ENCODE results near the gene CCDC74A. TPM values are rescaled to one million over a fixed set of nuclear protein-coding genes. Genes with fewer than 3 reads are reported as not detected.
"Not testable (repeated sequence)": the region's sequence is repeated elsewhere in the genome, so short reads cannot be mapped to it uniquely, and the experiment has no call there.

Gene CCDC74A
- total RNA-seq, 1 donor from 2014 or later: 1.1 TPM

- H3K27me3 Mint-ChIP-seq; H3K4me3 Mint-ChIP-seq; CTCF ChIA-PET; ATAC-seq (ENCODE audit: low read depth); intact Hi-C loops (cut with micrococcal nuclease); H3K9me3 Mint-ChIP-seq; H3K36me3 Mint-ChIP-seq (ENCODE audit: low read depth); H3K27ac Mint-ChIP-seq; DNase-seq; POLR2A ChIA-PET: not testable (repeated sequence)
- H3K4me1 Mint-ChIP-seq: peaks cover 14% of the 10 kb centered on the region
These were observed 3.1 kb downstream of the CCDC74A start for GRCh38 chr2:131530626-131531344.

DNA sequence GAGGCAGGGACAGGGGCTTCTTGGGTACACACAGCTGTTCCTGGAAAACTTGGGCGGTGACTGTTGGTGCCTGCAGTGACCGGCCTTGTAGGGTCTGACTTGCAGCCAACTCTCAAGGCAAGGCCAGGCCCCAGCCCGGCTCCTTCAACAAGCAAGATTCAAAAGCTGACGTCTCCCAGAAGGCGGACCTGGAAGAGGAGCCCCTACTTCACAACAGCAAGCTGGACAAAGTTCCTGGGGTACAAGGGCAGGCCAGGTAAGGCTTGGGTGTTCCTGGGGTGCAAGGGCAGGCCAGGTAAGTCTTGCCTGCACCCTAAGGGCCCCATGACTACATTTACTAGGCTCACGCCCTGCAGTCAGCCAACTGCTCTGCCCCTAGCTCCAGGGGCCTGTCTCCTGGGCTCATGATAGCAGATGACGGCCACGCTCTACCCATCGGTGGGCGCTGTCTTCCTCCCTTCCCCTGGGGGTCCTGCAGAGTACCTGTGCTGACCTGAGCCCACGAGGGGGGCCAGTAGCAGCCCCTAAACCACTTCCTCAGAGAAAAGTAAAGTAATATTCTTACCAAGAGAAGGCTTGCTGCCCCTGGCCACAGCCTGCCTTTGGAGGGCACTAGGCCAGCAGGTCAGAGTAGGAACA is 4.0 kb downstream of the CCDC74A start:
- POLR2A ChIA-PET; H3K4me3 Mint-ChIP-seq; ATAC-seq (ENCODE audit: low read depth); H3K27ac Mint-ChIP-seq; H3K36me3 Mint-ChIP-seq (ENCODE audit: low read depth); intact Hi-C loops (cut with micrococcal nuclease); H3K27me3 Mint-ChIP-seq; H3K9me3 Mint-ChIP-seq; DNase-seq; CTCF ChIA-PET: not testable (repeated sequence)
- peaks cover 14% of the 10 kb centered on the region for H3K4me1 Mint-ChIP-seq

- DNase-seq; H3K27me3 Mint-ChIP-seq; CTCF ChIA-PET; H3K4me3 Mint-ChIP-seq; H3K36me3 Mint-ChIP-seq (ENCODE audit: low read depth); ATAC-seq (ENCODE audit: low read depth); H3K27ac Mint-ChIP-seq; H3K9me3 Mint-ChIP-seq; POLR2A ChIA-PET; intact Hi-C loops (cut with micrococcal nuclease): not testable (repeated sequence)
- H3K4me1 Mint-ChIP-seq: peaks cover 11% of the 10 kb centered on the region
These were observed 5.3 kb downstream of the CCDC74A start for GRCh38 chr2:131532723-131533608.

GRCh38 chr2:131533609-131534316 is 6.1 kb downstream of the CCDC74A start:
- POLR2A ChIA-PET; H3K4me3 Mint-ChIP-seq; H3K4me1 Mint-ChIP-seq; DNase-seq; H3K36me3 Mint-ChIP-seq (ENCODE audit: low read depth); intact Hi-C loops (cut with micrococcal nuclease); H3K27me3 Mint-ChIP-seq; ATAC-seq (ENCODE audit: low read depth); H3K9me3 Mint-ChIP-seq; H3K27ac Mint-ChIP-seq; CTCF ChIA-PET: not testable (repeated sequence)

DNA sequence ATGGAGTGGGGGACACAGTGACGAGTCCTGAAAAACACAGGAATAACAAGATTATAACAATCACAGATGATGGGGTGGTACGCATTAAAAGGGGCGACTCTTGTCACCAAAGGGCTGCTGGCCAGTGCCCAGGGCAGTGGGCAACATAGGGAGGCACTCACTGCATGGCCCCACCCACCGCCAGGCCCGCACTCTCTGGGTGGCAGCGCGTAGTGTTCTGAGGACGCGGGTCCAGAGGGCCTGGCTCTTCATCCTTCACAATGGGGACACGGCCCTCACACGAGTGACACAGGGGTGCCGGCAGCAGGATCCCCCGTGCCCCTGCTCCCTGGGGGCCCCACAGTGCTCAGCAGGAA is 6.6 kb downstream of the CCDC74A start:
- H3K4me1 Mint-ChIP-seq; H3K27me3 Mint-ChIP-seq; H3K27ac Mint-ChIP-seq; ATAC-seq (ENCODE audit: low read depth); H3K4me3 Mint-ChIP-seq; CTCF ChIA-PET; POLR2A ChIA-PET; H3K36me3 Mint-ChIP-seq (ENCODE audit: low read depth); intact Hi-C loops (cut with micrococcal nuclease); DNase-seq; H3K9me3 Mint-ChIP-seq: not testable (repeated sequence)

- H3K4me1 Mint-ChIP-seq; H3K9me3 Mint-ChIP-seq; intact Hi-C loops (cut with micrococcal nuclease); CTCF ChIA-PET; POLR2A ChIA-PET; H3K27ac Mint-ChIP-seq; H3K27me3 Mint-ChIP-seq; ATAC-seq (ENCODE audit: low read depth); DNase-seq; H3K36me3 Mint-ChIP-seq (ENCODE audit: low read depth); H3K4me3 Mint-ChIP-seq: not testable (repeated sequence)
These were observed 7.3 kb downstream of the CCDC74A start for GRCh38 chr2:131534965-131535364.

GRCh38 chr2:131535526-131535925 is 7.8 kb downstream of the CCDC74A start:
- CTCF ChIA-PET: no interaction called here
- no peaks in the 10 kb centered on the region for H3K9me3 Mint-ChIP-seq
- ATAC-seq (ENCODE audit: low read depth) (no peak), DNase-seq (no peak)
- H3K4me3 Mint-ChIP-seq: no peak overlapping the region
- intact Hi-C loops (cut with micrococcal nuclease): no loop called here
- H3K27ac Mint-ChIP-seq: no peak overlapping the region
- peaks cover 2% of the 10 kb centered on the region for H3K27me3 Mint-ChIP-seq
- H3K36me3 Mint-ChIP-seq (ENCODE audit: low read depth): no peaks in the 10 kb centered on the region
- POLR2A ChIA-PET: no interaction called here
- H3K4me1 Mint-ChIP-seq: no peaks in the 10 kb centered on the region
- TF ChIP-seq, protein P1, sequence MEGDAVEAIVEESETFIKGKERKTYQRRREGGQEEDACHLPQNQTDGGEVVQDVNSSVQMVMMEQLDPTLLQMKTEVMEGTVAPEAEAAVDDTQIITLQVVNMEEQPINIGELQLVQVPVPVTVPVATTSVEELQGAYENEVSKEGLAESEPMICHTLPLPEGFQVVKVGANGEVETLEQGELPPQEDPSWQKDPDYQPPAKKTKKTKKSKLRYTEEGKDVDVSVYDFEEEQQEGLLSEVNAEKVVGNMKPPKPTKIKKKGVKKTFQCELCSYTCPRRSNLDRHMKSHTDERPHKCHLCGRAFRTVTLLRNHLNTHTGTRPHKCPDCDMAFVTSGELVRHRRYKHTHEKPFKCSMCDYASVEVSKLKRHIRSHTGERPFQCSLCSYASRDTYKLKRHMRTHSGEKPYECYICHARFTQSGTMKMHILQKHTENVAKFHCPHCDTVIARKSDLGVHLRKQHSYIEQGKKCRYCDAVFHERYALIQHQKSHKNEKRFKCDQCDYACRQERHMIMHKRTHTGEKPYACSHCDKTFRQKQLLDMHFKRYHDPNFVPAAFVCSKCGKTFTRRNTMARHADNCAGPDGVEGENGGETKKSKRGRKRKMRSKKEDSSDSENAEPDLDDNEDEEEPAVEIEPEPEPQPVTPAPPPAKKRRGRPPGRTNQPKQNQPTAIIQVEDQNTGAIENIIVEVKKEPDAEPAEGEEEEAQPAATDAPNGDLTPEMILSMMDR (IDR thresholded peaks at IDR 0.05): no peak

GRCh38 chr2:131535951-131536826 is 8.5 kb downstream of the CCDC74A start:
- H3K27ac Mint-ChIP-seq; H3K36me3 Mint-ChIP-seq (ENCODE audit: low read depth); DNase-seq; POLR2A ChIA-PET; intact Hi-C loops (cut with micrococcal nuclease); H3K4me3 Mint-ChIP-seq; ATAC-seq (ENCODE audit: low read depth); H3K27me3 Mint-ChIP-seq; H3K9me3 Mint-ChIP-seq; H3K4me1 Mint-ChIP-seq; CTCF ChIA-PET: not testable (repeated sequence)

- ATAC-seq (ENCODE audit: low read depth); CTCF ChIA-PET; H3K4me3 Mint-ChIP-seq; H3K27me3 Mint-ChIP-seq; H3K4me1 Mint-ChIP-seq; intact Hi-C loops (cut with micrococcal nuclease); H3K9me3 Mint-ChIP-seq; H3K36me3 Mint-ChIP-seq (ENCODE audit: low read depth); DNase-seq; H3K27ac Mint-ChIP-seq; POLR2A ChIA-PET: not testable (repeated sequence)
These were observed 9.2 kb downstream of the CCDC74A start for GRCh38 chr2:131536841-131537240.

DNA sequence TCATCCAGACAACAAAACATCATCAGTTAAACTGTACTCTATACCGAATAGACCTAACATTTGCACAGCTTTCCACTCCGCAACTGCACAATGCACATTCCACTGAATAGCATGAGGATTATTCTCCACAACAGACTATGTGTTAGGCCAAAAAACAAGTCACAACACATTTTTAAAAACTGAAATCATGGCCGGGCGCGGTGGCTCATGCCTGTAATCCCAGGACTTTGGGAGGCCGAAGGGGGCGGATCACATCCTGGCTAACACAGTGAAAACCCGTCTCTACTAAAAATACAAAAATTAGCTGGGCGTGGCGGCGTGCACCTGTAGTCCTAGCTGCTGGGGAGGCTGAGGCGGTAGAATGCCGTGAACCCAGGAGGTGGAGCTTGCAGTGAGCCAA is 11.2 kb downstream of the CCDC74A start:
- H3K27ac Mint-ChIP-seq, DNase-seq, CTCF ChIA-PET: not testable (repeated sequence)

More for the DNA sequence above, 11.2 kb downstream of the CCDC74A start:
- H3K27me3 Mint-ChIP-seq; H3K4me1 Mint-ChIP-seq; H3K4me3 Mint-ChIP-seq; intact Hi-C loops (cut with micrococcal nuclease); ATAC-seq (ENCODE audit: low read depth); POLR2A ChIA-PET; H3K36me3 Mint-ChIP-seq (ENCODE audit: low read depth); H3K9me3 Mint-ChIP-seq: not testable (repeated sequence)
